ENCODE results near the gene ABTB2. TPM values are rescaled to one million over a fixed set of nuclear protein-coding genes. Genes with fewer than 3 reads are reported as not detected.
A peak's percentile ranks its signal among the peaks of the same experiment; 100 is the strongest.

ABTB2 gene
- total RNA-seq, 1 donor from 2014 or later, result 72.8 TPM

- no peak overlapping the region for H3K4me3 Mint-ChIP-seq (ENCODE audit: unreplicated experiment)
- peaks cover 25% of the 10 kb centered on the region for H3K36me3 Mint-ChIP-seq (ENCODE audit: low read depth, unreplicated experiment)
- H3K27me3 Mint-ChIP-seq (ENCODE audit: unreplicated experiment), result no peaks in the 10 kb centered on the region
- H3K27ac Mint-ChIP-seq (ENCODE audit: unreplicated experiment), result no peak overlapping the region
- peaks cover 32% of the 10 kb centered on the region for H3K4me1 Mint-ChIP-seq (ENCODE audit: unreplicated experiment)
- TF ChIP-seq CTCF (IDR thresholded peaks at IDR 0.05; ENCODE audit: unreplicated experiment), result no peak
- no peak for DNase-seq (ENCODE audit: low spot score)
- no peaks in the 10 kb centered on the region for H3K9me3 Mint-ChIP-seq (ENCODE audit: unreplicated experiment)
Measured at GRCh38 chr11:34348919-34349318, 8.9 kb downstream of the ABTB2 start.

- Mint-ChIP-seq H3K9me3 (ENCODE audit: unreplicated experiment) (no peaks in the 10 kb centered on the region), H3K4me1 (ENCODE audit: unreplicated experiment) (peaks cover 28% of the 10 kb centered on the region), H3K27me3 (ENCODE audit: unreplicated experiment) (no peaks in the 10 kb centered on the region), H3K27ac (ENCODE audit: unreplicated experiment) (no peak overlapping the region), H3K4me3 (ENCODE audit: unreplicated experiment) (no peak overlapping the region), H3K36me3 (ENCODE audit: low read depth, unreplicated experiment) (peaks cover 23% of the 10 kb centered on the region)
- TF ChIP-seq CTCF (IDR thresholded peaks at IDR 0.05; ENCODE audit: unreplicated experiment), result no peak
- no peak for DNase-seq (ENCODE audit: low spot score)
Measured at GRCh38 chr11:34348096-34348495, 9.7 kb downstream of the ABTB2 start.

- H3K9me3 Mint-ChIP-seq (ENCODE audit: unreplicated experiment), result no peaks in the 10 kb centered on the region
- no peaks in the 10 kb centered on the region for H3K27me3 Mint-ChIP-seq (ENCODE audit: unreplicated experiment)
- H3K27ac Mint-ChIP-seq (ENCODE audit: unreplicated experiment), result no peak overlapping the region
- TF ChIP-seq CTCF (IDR thresholded peaks at IDR 0.05; ENCODE audit: unreplicated experiment), result no peak
- H3K4me3 Mint-ChIP-seq (ENCODE audit: unreplicated experiment), result no peak overlapping the region
- DNase-seq (ENCODE audit: low spot score), result no peak
- H3K36me3 Mint-ChIP-seq (ENCODE audit: low read depth, unreplicated experiment), result peaks cover 26% of the 10 kb centered on the region
- peaks cover 29% of the 10 kb centered on the region for H3K4me1 Mint-ChIP-seq (ENCODE audit: unreplicated experiment)
Measured at GRCh38 chr11:34346551-34346950, 11.3 kb downstream of the ABTB2 start.

- DNase-seq (ENCODE audit: low spot score), result no peak
- H3K4me1 Mint-ChIP-seq (ENCODE audit: unreplicated experiment), result peaks cover 26% of the 10 kb centered on the region
- H3K9me3 Mint-ChIP-seq (ENCODE audit: unreplicated experiment), result no peaks in the 10 kb centered on the region
- TF ChIP-seq CTCF (IDR thresholded peaks at IDR 0.05; ENCODE audit: unreplicated experiment), result no peak
- H3K4me3 Mint-ChIP-seq (ENCODE audit: unreplicated experiment), result peak overlapping the region; percentile 45
- H3K36me3 Mint-ChIP-seq (ENCODE audit: low read depth, unreplicated experiment), result peaks cover 21% of the 10 kb centered on the region
- no peak overlapping the region for H3K27ac Mint-ChIP-seq (ENCODE audit: unreplicated experiment)
- no peaks in the 10 kb centered on the region for H3K27me3 Mint-ChIP-seq (ENCODE audit: unreplicated experiment)
Measured at GRCh38 chr11:34345991-34346480, 11.8 kb downstream of the ABTB2 start.

GRCh38 chr11:34345540-34345876 is 12.3 kb downstream of the ABTB2 start:
- no peak for TF ChIP-seq CTCF (IDR thresholded peaks at IDR 0.05; ENCODE audit: unreplicated experiment)
- peak overlapping the region; percentile 45 for H3K4me3 Mint-ChIP-seq (ENCODE audit: unreplicated experiment)
- H3K4me1 Mint-ChIP-seq (ENCODE audit: unreplicated experiment), result peaks cover 30% of the 10 kb centered on the region
- no peaks in the 10 kb centered on the region for H3K27me3 Mint-ChIP-seq (ENCODE audit: unreplicated experiment)
- H3K27ac Mint-ChIP-seq (ENCODE audit: unreplicated experiment), result no peak overlapping the region
- no peak for DNase-seq (ENCODE audit: low spot score)
- peaks cover 16% of the 10 kb centered on the region for H3K36me3 Mint-ChIP-seq (ENCODE audit: low read depth, unreplicated experiment)
- H3K9me3 Mint-ChIP-seq (ENCODE audit: unreplicated experiment), result no peaks in the 10 kb centered on the region
